A673 (cell line): ENCODE measurements around the gene CD163. TPM values are rescaled to one million over a fixed set of nuclear protein-coding genes. Genes with fewer than 3 reads are reported as not detected.

Source experiments
- Bru-seq: library from RNA; stranded (reverse); fragments of 400-500 nt; gene quantifications from one replicate; lab custom pipeline; 2021; lab: Mats Ljungman, UMichigan
- BruChase-seq, 2 experiments: library from RNA; stranded (reverse); fragments of 400-500 nt; gene quantifications; one replicate each; lab custom pipeline; 2021; lab: Mats Ljungman, UMichigan
- BruUV-seq: library from RNA; stranded (reverse); fragments of 400-500 nt; replicated peaks from 2 replicates; lab custom pipeline; 2021; lab: Mats Ljungman, UMichigan
- CTCF ChIA-PET: fragments of 300-600 bp; sonication (Branson Sonifier 250); formaldehyde crosslinking; loops from one replicate; lab custom pipeline; 2022; ENCODE audit warnings: antibody characterized with exemption; lab: Charles Lee
- POLR2A ChIA-PET: fragments of 300-600 bp; sonication (Branson Sonifier 250); formaldehyde crosslinking; loops from one replicate; lab custom pipeline; 2022; ENCODE audit warnings: antibody characterized with exemption; ENCODE audit not compliant: low non-redundant PET; lab: Charles Lee
- DNase-seq: peaks from one replicate; pipeline ENCODE4 v3.0.0-alpha.2; 2015; ENCODE audit warnings: low spot score
- H3K27ac ChIP-seq: fragments of 200-600 bp; sonication (generic); 2 replicates; pipeline ENCODE4 v1.5.1; 2016; ENCODE audit warnings: mixed run types, low read depth, mild to moderate bottlenecking, mixed read lengths, antibody characterized with exemption, low read length; ENCODE audit not compliant: poor library complexity, severe bottlenecking
- H3K27me3 ChIP-seq: fragments of 200-600 bp; sonication (generic); replicated peaks from 2 replicates; pipeline ENCODE4 v1.6.1; 2017; ENCODE audit warnings: mixed run types, low read depth, mild to moderate bottlenecking, mixed read lengths, antibody characterized with exemption, low read length; ENCODE audit not compliant: insufficient read depth, poor library complexity
- H3K36me3 ChIP-seq: fragments of 200-600 bp; sonication (generic); 2 replicates; pipeline ENCODE4 v1.6.1; 2016; ENCODE audit warnings: mixed run types, mild to moderate bottlenecking, mixed read lengths, antibody characterized with exemption, low read length; ENCODE audit not compliant: insufficient read depth, poor library complexity, severe bottlenecking
- H3K4me1 ChIP-seq: fragments of 200-600 bp; sonication (generic); 2 replicates; pipeline ENCODE4 v1.6.1; 2017; ENCODE audit warnings: mixed run types, mild to moderate bottlenecking, mixed read lengths, antibody characterized with exemption, low read length; ENCODE audit not compliant: insufficient read depth, poor library complexity, severe bottlenecking
- H3K4me3 ChIP-seq: fragments of 200-600 bp; sonication (generic); 2 replicates; pipeline ENCODE4 v1.5.1; 2016; ENCODE audit warnings: low read depth, mixed run types, mild to moderate bottlenecking, mixed read lengths, low read length; ENCODE audit not compliant: poor library complexity, severe bottlenecking
- H3K9me3 ChIP-seq: fragments of 200-600 bp; sonication (generic); 2 replicates; pipeline ENCODE4 v1.6.1; 2016; ENCODE audit warnings: mixed run types, low read depth, mild to moderate bottlenecking, mixed read lengths, antibody characterized with exemption, low read length; ENCODE audit not compliant: poor library complexity, severe bottlenecking
- EZH2 ChIP-seq: fragments of 200-600 bp; sonication (generic); IDR thresholded peaks from 2 replicates; pipeline ENCODE4 v1.6.1; 2017; ENCODE audit warnings: borderline replicate concordance, low read depth, mild to moderate bottlenecking, mixed read lengths, antibody characterized with exemption, low read length; ENCODE audit not compliant: poor library complexity, severe bottlenecking
- intact Hi-C: fragments of 100-400 bp; cut with micrococcal nuclease; formaldehyde crosslinking; loops from one replicate; pipeline ENCODE4 v1.10.0; 2022; ENCODE audit not compliant: unreplicated experiment
- long read RNA-seq: library from polyadenylated mRNA; stranded (forward); transcript quantifications from one replicate; pipeline ENCODE4 v2.0.0, GENCODE V29; 2022
- total RNA-seq: library from RNA; stranded (reverse); gene quantifications from 2 replicates; pipeline ENCODE4 v1.2.3, GENCODE V29; 2021
- TF ChIP-seq, protein P1 (sequence below): fragments of 300-800, 200-600 bp; sonication (generic); conservative IDR thresholded peaks from 2 replicates; pipeline ENCODE4 v1.5.1; 2017; ENCODE audit warnings: low read depth, mild to moderate bottlenecking, antibody characterized with exemption, low read length, moderate library complexity, mixed read lengths

CD163 gene
- total RNA-seq (0.41 TPM in 1 of 2 replicates, not detected in the other), Bru-seq, nascent RNA (percentile 7 among the genes with signal in this experiment), BruChase-seq, experiment 1, labeled RNA remaining after a 2-hour chase (percentile 3 among the genes with signal in this experiment), BruChase-seq, experiment 2, labeled RNA remaining after a 6-hour chase (percentile 11 among the genes with signal in this experiment)
- long read RNA-seq: 0 reads

DNA sequence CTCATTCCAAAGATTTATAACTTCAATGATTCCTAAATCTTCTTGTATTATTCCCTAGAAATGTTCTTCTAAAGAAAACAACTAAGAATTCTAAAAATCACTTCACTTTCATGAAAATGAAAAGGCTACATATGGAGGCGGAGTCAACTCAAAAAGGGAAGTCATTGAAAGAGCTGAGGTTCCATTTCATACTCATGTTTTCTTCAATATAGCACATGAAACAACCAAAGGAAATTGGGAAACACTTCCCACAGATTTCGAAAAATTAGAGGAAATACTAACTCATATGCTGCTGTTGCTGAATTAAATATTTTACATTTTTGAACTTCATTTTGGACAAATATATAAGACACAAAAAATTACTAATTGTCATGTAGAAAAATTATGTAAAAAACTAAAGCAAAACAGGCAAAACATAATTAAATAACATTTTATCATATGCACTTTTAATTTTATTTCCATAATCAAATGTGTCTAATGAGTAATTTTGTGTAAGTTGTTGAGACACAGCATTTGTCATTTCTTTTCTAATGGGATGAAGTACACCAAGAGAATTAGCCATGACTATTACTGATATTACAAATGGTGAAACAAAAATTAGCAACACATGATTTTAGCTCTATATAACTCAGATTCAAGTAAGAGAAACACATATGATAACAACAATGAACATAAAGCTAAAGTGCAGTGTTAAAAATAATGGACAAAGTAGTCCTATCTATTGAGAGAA lies at the start of gene CD163:
TSS of gene CD163 (minus strand) at position 92 of the 730 bp plus-strand sequence. CDS start at position 5, 87 bp downstream.
- intact Hi-C loops: no loop called here
- POLR2A ChIA-PET: no interaction called here
- no peak within 1 kb of the TSS for H3K4me3 ChIP-seq

GRCh38 chr12:7542813-7543212 lies 39.2 kb upstream of the CD163 start:
- CTCF ChIA-PET: no interaction called here
- intact Hi-C loops: no loop called here
- Histone ChIP-seq H3K27me3 (no peaks in the 10 kb centered on the region), H3K9me3 (no peaks in the 10 kb centered on the region), H3K4me3 (no peak overlapping the region), H3K4me1 (no peaks in the 10 kb centered on the region), H3K27ac (no peak overlapping the region), H3K36me3 (no peaks in the 10 kb centered on the region)
- TF ChIP-seq, protein P1, sequence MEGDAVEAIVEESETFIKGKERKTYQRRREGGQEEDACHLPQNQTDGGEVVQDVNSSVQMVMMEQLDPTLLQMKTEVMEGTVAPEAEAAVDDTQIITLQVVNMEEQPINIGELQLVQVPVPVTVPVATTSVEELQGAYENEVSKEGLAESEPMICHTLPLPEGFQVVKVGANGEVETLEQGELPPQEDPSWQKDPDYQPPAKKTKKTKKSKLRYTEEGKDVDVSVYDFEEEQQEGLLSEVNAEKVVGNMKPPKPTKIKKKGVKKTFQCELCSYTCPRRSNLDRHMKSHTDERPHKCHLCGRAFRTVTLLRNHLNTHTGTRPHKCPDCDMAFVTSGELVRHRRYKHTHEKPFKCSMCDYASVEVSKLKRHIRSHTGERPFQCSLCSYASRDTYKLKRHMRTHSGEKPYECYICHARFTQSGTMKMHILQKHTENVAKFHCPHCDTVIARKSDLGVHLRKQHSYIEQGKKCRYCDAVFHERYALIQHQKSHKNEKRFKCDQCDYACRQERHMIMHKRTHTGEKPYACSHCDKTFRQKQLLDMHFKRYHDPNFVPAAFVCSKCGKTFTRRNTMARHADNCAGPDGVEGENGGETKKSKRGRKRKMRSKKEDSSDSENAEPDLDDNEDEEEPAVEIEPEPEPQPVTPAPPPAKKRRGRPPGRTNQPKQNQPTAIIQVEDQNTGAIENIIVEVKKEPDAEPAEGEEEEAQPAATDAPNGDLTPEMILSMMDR: no peak
- TF ChIP-seq EZH2: no peak
- DNase-seq: no peak
- BruUV-seq: no TSS peak
- POLR2A ChIA-PET: no interaction called here

More for the DNA sequence above, at the start of gene CD163:
- Histone ChIP-seq H3K9me3 (no peaks in the 10 kb centered on the region), H3K27me3 (no peaks in the 10 kb centered on the region), H3K4me1 (no peaks in the 10 kb centered on the region), H3K36me3 (no peaks in the 10 kb centered on the region), H3K27ac (no peak within 1 kb of the TSS)
- CTCF ChIA-PET: no interaction called here
- TF ChIP-seq, protein P1: no peak
- TF ChIP-seq EZH2: no peak
- no TSS peak for BruUV-seq
- DNase-seq: no peak

DNA sequence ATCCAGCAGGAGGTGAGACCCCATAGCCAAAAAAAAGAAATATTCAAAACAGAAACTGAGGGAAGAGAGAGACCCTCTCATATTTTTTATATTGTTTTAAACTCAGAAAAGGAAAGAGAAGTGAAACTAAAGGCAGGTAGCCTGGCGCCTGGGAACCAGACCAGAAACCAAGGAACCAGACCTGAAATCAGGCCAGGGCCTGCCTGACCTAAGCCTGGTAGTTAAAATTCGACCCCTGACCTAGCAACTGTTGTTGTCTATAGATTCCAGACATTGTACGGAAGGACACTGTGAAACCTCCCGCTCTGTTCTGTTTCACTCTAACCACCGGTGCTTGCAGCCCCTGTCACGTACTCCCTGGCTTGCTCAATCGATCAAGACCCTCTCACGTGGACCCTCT lies 38.5 kb upstream of the CD163 start:
- ChIA-PET CTCF (no interaction called here), POLR2A (no interaction called here)
- BruUV-seq: no TSS peak
- intact Hi-C loops: no loop called here
- H3K27ac ChIP-seq: no peak overlapping the region
- H3K27me3 ChIP-seq: no peaks in the 10 kb centered on the region
- no peaks in the 10 kb centered on the region for H3K9me3 ChIP-seq
- H3K4me3 ChIP-seq: no peak overlapping the region
- H3K36me3 ChIP-seq: no peaks in the 10 kb centered on the region
- DNase-seq: no peak
- TF ChIP-seq, protein P1: no peak
- TF ChIP-seq EZH2: no peak
- no peaks in the 10 kb centered on the region for H3K4me1 ChIP-seq
